Left lung (tissue), 10 donors: ENCODE results near the gene FGF1. TPM values are rescaled to one million over a fixed set of nuclear protein-coding genes. Genes with fewer than 3 reads are reported as not detected.
A peak's percentile ranks its signal among the peaks of the same experiment; 100 is the strongest.

ENCODE experiments used
- ATAC-seq: fragments of 200-7000 bp; cut with Tn5 transposase; one replicate; pipeline ENCODE4 v1.9.1; 2020; ENCODE audit warnings: moderate library complexity
- DNase-seq, 4 donors: peaks; one replicate each; pipeline ENCODE4 v3.0.0-alpha.2; 2013 to 2020
- H3K27ac ChIP-seq, 2 donors: fragments of 200-600 bp; sonication (generic) in 1 of 2; one replicate each; pipeline versions ENCODE4 v1.5.0 to v1.8.0; 2020 to 2021
- H3K27me3 ChIP-seq, 2 donors: fragments of 200-600 bp; sonication (generic) in 1 of 2; one replicate each; pipeline versions ENCODE4 v1.5.0 to v1.8.0; 2020 to 2021
- H3K36me3 ChIP-seq, 2 donors: fragments of 200-600 bp; sonication (generic) in 1 of 2; one replicate each; pipeline versions ENCODE4 v1.5.0 to v1.8.0; 2020 to 2021
- H3K4me1 ChIP-seq, 2 donors: fragments of 200-600 bp; one replicate each; pipeline ENCODE4 v1.8.0; 2021
- H3K4me3 ChIP-seq, 2 donors: fragments of 200-600 bp; sonication (generic) in 1 of 2; one replicate each; pipeline versions ENCODE4 v1.5.0 to v1.8.0; 2020 to 2021; ENCODE audit warnings: mild to moderate bottlenecking in 1 of 2
- H3K9me3 ChIP-seq, 2 donors: fragments of 200-600 bp; sonication (generic) in 1 of 2; one replicate each; pipeline versions ENCODE4 v1.5.0 to v1.8.0; 2020 to 2021
- CTCF ChIP-seq, 2 donors: fragments of 200-600 bp; sonication (generic) in 1 of 2; IDR thresholded peaks; one replicate each; pipeline versions ENCODE4 v1.5.0 to v1.8.0; 2021; ENCODE audit warnings: antibody characterized with exemption in 2 of 2
- intact Hi-C, 2 donors: fragments of 100-400 bp; cut with DNase I; formaldehyde crosslinking; loops; one replicate each; pipeline versions ENCODE4 v1.11.2 to v1.14.2; 2022
- polyA plus RNA-seq, 6 donors: library from polyadenylated mRNA; unstranded; fragments of 120-200 nt; gene quantifications; one replicate each; pipeline ENCODE4 v1.2.1, GENCODE V29; 2013; ENCODE audit not compliant: insufficient read length in 6 of 6
- total RNA-seq, 2 donors: library from RNA; stranded (reverse); fragmentation: NEBNext Ultra II Directional; extraction: Animal tissue kit (Norgen Biotek cat#: 25700); gene quantifications; one replicate each; pipeline ENCODE4 v1.2.1, GENCODE V29; 2021
- donor health status: DM: no; HTN: yes; CAD: no.
- donor health status: DM: no; HTN: no; CAD: no.

FGF1 gene
- total and polyA plus RNA-seq, 8 donors: 0.41 to 1.9 (median 1.4) TPM

- Histone ChIP-seq H3K4me1 (peaks cover 0 to 18% of the 10 kb centered on the region in 2 donors), H3K4me3 (no peak overlapping the region), H3K9me3 (no peaks in the 10 kb centered on the region), H3K27me3 (peaks cover 0 to 5% of the 10 kb centered on the region in 2 donors), H3K36me3 (no peaks in the 10 kb centered on the region), H3K27ac (no peak overlapping the region)
- DNase-seq (peak in 2 of 4 donors; percentile 36 to 50), ATAC-seq (peak; percentile 49)
- TF ChIP-seq CTCF (IDR thresholded peaks at IDR 0.05): peak; percentile 39 to 51
- intact Hi-C loops: loop anchor here in 1 of 2 donors (2.0 kb wide), 1 partner anchor 163 kb away; no protein-coding TSS in a partner anchor
These were observed 31.8 kb upstream of the FGF1 start for GRCh38 chr5:142717582-142718215.

GRCh38 chr5:142716963-142717362 lies 31.1 kb upstream of the FGF1 start:
- H3K4me1 ChIP-seq: peaks cover 0 to 22% of the 10 kb centered on the region in 2 donors
- intact Hi-C loops: no loop called here
- DNase-seq (peak in 2 of 4 donors; percentile 45 to 59), ATAC-seq (peak; percentile 54)
- no peak overlapping the region for H3K4me3 ChIP-seq
- no peaks in the 10 kb centered on the region for H3K36me3 ChIP-seq
- H3K27ac ChIP-seq: no peak overlapping the region
- H3K9me3 ChIP-seq: no peaks in the 10 kb centered on the region
- H3K27me3 ChIP-seq: peaks cover 0 to 5% of the 10 kb centered on the region in 2 donors
- TF ChIP-seq CTCF (IDR thresholded peaks at IDR 0.05): no peak

DNA sequence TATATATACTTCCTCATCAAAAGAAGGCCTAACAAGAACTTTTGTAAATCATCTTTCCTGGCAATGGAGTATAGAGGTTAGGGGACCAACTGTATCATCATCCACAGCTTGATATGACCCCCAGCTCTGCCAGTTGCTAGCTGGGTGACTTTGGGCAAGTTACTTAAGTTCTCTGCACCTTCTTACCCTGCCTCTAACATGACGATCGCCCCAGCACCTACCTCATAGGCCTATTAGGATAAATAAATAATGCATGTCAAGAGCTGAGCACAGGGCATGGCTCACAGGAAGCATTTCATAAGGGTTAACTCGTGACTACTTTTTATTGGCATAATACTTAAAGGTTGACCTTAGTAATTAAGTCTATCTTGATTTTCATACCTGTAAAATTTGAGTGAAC lies 29.4 kb upstream of the FGF1 start:
- H3K4me1 ChIP-seq: peaks cover 0 to 22% of the 10 kb centered on the region in 2 donors
- H3K4me3 ChIP-seq: no peak overlapping the region
- no peak for TF ChIP-seq CTCF (IDR thresholded peaks at IDR 0.05)
- no peak for DNase-seq
- H3K9me3 ChIP-seq: peaks cover 0 to 14% of the 10 kb centered on the region in 2 donors
- H3K27ac ChIP-seq: no peak overlapping the region
- peaks cover 0 to 5% of the 10 kb centered on the region in 2 donors for H3K27me3 ChIP-seq
- no peaks in the 10 kb centered on the region for H3K36me3 ChIP-seq
- intact Hi-C loops: no loop called here
- ATAC-seq: no peak

GRCh38 chr5:142713121-142713706 lies 27.3 kb upstream of the FGF1 start:
- Histone ChIP-seq H3K4me3 (peak overlapping the region; percentile 45 to 48), H3K27me3 (no peaks in the 10 kb centered on the region), H3K4me1 (peaks cover 0 to 22% of the 10 kb centered on the region in 2 donors), H3K27ac (peak overlapping the region; percentile 75 to 78), H3K9me3 (peaks cover 0 to 14% of the 10 kb centered on the region in 2 donors), H3K36me3 (no peaks in the 10 kb centered on the region)
- DNase-seq (peak; percentile 87 to 97 (median 90)), ATAC-seq (peak; percentile 97)
- TF ChIP-seq CTCF (IDR thresholded peaks at IDR 0.05): peak; percentile 94 to 97
- intact Hi-C loops: no loop called here

DNA sequence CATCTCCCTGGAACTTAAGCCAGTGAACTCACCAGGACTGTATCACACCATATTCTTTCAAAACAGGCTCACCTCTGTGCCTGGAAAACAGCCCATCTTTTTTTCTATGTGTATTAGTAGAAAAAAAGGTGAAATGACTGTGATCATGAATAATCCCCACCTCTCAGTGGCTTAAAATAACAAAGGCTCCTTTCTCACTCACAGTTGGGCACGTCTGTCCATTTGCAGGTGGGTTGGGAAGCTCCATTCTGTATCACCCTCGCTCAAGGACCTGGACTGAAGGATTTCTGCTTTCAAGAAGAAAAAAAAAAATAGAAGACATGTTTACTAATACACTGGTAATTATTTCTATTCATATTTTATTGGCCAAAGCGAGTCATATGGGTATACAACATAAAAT lies 17.3 kb upstream of the FGF1 start:
- no peak for TF ChIP-seq CTCF (IDR thresholded peaks at IDR 0.05)
- Histone ChIP-seq H3K4me1 (peaks cover 8 to 11% of the 10 kb centered on the region in 2 donors), H3K4me3 (no peak overlapping the region), H3K27me3 (no peaks in the 10 kb centered on the region), H3K9me3 (no peaks in the 10 kb centered on the region), H3K27ac (no peak overlapping the region), H3K36me3 (no peaks in the 10 kb centered on the region)
- ATAC-seq: no peak
- no peak for DNase-seq
- intact Hi-C loops: no loop called here
